CD4-positive, alpha-beta T cell treated with Interleukin-6 at 100 ng/mL for 8 hours (primary cell): ENCODE results near the gene PHACTR3.
"Not testable (repeated sequence)": the region's sequence is repeated elsewhere in the genome, so short reads cannot be mapped to it uniquely, and the experiment has no call there.

Experiments used
- DNase-seq: peaks from one replicate; pipeline ENCODE4 v3.0.0-alpha.2; 2020; ENCODE audit warnings: mixed read lengths, low spot score

The PHACTR3 gene

GRCh38 chr20:59589086-59589684 is 15.2 kb upstream of the PHACTR3 start:
- no peak for DNase-seq

DNA sequence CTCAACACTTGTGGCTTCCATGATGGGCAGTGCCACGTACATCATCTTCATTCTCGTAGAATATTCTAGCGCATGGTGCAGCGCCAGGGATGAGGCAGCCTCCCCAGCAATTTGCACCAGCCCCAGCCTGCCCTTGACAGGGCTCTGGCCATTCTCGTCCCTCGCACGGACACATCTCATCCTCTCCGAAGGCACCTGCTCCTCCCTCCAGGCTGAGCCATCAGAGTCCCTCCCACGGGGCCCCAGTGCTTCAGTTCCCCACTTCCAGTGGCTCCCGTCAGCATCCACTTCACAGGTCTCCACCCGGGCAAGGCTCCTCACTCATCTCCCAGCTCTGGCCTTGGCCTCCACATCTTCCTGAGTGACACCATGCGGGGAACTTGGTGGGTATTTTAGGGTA is 13.3 kb upstream of the PHACTR3 start:
- DNase-seq, result no peak

DNA sequence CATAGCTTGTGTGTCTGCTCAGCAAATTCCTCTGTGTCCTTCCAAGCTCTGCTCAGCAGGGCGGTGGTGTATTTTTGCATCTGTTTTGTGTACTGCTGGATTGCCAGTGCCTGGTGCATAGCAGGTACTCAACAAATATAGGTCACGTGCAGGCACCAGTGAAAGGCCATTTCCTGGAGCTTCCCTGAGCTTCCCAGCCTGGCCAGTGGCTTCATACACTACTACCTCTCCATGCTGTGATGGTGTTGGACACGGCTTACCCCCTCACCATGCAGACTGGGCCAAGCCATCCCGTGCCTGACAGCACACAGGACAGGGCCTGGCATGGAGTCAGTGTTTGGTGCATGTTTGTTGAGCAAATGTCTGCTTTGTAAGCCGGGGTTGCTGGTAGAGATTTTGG is 7.7 kb upstream of the PHACTR3 start:
- no peak for DNase-seq

- DNase-seq, result no peak
Observed at GRCh38 chr20:59597240-59597639, 7.1 kb upstream of the PHACTR3 start.

- DNase-seq, result no peak
Observed at GRCh38 chr20:59598625-59599310, 5.6 kb upstream of the PHACTR3 start.

DNA sequence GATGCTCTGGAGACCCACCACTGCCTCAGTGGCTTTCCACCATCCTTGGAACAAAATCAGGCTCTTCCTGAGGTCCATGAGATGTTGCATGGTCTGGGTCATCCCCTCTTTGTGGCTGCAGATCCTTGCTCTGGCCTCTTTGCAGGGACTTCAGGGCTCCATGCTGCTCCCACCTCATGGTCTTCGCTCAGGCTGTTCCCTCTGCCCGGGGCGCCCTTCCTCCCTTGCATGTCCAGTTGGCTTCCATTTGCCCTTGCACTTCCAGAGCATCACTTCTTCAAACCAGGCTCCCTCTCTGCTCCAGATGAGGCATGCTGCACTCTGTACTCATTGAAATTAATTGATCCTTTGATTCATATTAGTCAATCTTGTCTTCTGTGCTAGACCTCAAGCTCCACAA is 4.4 kb upstream of the PHACTR3 start:
- no peak for DNase-seq

DNA sequence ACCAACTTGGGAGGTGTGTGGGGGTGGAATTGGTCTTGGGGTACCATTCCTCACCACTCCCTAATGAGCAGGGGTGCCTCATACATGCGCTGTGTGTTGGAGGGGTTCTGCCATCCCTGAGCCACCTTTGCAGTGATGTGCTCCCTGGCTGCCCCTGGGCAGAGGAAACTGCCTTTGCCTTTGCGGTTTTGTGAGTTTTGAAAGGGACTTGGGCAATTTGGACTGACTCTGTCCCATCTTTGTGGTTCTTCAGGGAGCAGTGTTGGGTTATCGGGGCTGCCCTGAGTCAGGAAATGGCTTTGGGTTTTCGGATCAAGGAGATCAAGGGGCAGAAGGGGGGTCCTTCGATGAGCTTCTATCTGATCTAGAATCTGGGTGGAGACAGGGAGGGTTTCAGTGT is 3.9 kb upstream of the PHACTR3 start:
- no peak for DNase-seq

DNA sequence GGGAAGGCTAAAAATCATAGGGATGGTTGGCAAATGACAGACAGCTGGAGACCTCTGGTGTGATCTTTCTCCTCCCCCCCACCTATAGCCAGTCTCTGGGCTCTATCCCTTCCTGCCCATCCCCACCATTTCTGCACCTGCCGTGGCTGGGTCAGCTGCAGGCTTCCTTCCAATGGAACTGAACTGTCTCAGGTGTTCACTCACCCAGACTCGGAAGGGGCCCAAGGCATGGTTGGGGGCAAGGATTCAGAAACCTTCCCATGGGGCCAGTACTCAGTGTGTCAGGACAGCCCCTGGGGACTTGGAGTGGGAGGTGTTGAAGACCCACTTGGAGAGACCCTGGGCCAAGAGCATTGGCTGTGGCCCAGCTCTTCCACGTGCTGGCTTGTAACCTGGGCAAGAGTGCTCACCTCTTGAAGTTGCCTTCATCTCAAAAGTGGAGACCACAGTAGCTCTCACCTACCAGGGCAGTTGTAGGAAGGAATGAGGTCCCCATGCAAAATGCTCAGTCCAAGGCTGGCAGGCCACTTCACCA is 1.7 kb upstream of the PHACTR3 start:
- DNase-seq, result no peak

DNA sequence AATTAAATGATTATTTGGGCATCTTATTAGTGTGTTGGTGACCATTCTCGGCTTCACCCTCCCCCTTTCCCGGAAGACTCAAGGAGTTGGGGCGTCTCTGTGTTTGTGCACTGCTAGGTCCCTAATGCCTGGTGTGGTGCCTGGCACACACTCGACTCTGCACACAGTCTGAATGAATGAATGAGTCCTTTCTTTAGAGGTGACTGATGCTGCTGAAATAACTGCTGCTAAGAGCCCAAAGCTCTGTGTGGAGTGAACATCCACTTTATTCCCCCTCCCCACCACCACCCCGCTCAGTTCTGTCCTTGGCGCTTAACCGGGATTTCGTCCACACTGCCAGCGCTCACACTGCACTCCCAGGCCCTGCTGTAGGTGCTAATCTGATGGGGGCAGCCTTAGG is 1.2 kb upstream of the PHACTR3 start:
- DNase-seq, result no peak

GRCh38 chr20:59604741-59605600 is 631 bp downstream of the PHACTR3 start:
- DNase-seq, result no peak

DNA sequence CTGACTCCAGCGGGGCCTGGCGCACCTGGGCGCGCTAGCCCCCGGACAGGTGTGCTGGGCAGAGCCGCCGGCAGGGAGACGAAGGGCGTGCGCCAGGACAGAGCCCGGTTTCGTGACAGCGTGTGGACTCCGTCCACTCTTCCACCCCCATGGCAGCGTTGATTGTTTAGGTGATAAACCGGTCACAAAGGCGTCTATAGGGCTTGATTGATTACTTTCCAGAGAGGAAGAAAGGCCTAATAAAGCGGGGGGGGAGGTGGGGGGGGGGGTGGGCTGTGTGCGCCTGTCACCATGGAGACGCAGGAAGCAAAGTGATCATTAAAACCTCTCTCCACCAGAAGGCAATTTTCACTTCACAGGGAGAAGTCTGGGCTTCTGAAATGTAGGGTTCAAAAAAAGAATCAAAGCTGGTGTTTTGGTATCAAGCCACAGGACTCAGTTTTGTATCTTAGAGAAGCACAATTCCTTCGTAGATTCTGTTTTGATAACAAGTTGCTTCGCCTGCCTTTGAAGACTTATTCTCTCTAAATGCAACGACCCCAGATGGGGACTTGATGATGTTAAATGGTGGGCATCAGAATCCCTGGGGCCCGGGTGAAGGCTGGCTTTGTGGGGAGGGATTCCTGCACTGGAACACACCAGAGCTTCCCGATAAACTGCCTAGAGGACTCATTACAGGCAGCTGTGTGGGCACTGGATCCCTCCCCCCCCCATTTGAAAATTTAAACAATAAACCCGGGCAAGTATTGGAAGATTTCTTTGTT is 1.4 kb downstream of the PHACTR3 start:
- no peak for DNase-seq

GRCh38 chr20:59606566-59606965 is 2.2 kb downstream of the PHACTR3 start:
- no peak for DNase-seq

GRCh38 chr20:59608396-59608795 is 4.1 kb downstream of the PHACTR3 start:
- no peak for DNase-seq

DNA sequence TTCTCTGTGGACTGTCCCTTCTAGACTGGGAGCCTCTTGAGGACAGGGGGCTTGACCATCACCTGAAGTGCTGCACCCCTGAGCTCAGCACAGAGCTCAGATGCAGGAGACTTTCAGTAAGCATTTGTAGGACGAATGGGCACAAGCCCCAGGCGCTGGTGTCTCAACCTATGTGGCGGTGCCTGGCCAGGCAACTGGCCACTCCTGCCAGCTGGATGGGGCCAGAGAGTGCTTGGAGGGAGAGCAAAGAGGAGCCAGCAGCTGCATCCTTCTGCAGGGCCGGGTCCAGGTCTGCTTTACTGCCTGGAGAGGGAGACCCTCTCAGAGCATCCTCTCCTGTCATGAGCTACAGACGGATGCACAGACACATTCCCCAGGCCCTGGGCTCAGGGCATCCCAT is 4.5 kb downstream of the PHACTR3 start:
- DNase-seq, result no peak

DNA sequence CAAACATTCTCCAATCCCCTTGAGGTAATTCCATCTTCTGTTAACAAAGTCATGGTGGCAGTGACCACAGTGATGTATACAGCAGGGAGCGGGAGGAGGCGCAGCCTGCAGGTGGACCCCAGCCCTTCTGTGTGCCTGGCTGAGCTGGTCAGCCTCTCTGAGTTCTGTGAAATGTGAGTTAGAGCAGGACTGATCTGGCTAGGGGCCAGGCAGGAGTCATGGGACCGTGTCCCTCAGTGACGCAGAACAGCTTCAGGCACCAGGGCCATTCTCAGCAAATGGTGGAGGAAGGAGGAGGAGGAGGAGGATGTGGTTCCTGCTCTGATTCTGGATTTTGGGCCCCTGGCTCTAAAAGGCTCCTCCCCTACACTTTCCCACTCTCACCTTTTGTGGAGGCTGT is 6.9 kb downstream of the PHACTR3 start:
- DNase-seq, result no peak

DNA sequence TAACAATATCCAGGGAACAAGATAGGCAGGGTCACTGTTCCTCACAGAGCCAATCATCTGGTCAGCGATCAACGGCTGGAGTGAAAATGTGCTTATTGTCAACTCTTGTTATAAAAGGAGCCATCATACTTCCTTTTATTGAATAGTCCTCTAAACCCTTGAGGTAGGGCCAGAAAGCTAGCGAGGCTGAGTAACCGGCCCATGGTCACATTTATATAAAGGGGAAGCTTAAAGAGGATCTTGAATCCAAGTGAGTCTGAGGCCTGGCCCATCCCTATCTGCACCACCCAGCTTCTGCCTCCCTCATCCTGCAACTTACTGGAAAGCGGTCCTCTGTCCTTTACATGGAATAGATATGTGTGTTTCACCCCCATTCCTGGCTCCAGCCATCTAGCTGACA is 9.5 kb downstream of the PHACTR3 start:
- no peak for DNase-seq

- DNase-seq, result no peak
Observed at GRCh38 chr20:59614714-59615113, 10.4 kb downstream of the PHACTR3 start.

- no peak for DNase-seq
Observed at GRCh38 chr20:59616306-59616705, 12.0 kb downstream of the PHACTR3 start.

- DNase-seq, result no peak
Observed at GRCh38 chr20:59617221-59617620, 12.9 kb downstream of the PHACTR3 start.

- DNase-seq, result no peak
Observed at GRCh38 chr20:59618131-59618530, 13.8 kb downstream of the PHACTR3 start.

DNA sequence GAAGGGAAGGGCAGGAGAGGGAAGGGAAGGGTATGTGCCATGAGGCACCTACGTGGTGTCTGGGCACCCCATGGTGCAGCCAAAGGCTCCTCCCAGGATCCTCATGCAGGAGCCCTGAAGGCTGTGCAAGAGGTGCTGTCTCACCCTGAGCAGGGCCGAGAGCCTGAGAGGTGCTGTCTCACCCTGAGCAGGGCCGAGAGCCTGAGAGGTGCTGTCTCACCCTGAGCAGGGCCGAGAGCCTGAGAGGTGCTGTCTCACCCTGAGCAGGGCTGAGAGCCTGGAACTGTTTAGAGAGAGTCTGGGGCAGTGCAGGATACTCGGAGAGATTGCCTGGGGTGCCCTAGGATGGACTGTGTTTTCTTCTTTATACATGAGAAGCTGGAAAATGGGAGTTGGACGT is 14.2 kb downstream of the PHACTR3 start:
- DNase-seq, result not testable (repeated sequence)

DNA sequence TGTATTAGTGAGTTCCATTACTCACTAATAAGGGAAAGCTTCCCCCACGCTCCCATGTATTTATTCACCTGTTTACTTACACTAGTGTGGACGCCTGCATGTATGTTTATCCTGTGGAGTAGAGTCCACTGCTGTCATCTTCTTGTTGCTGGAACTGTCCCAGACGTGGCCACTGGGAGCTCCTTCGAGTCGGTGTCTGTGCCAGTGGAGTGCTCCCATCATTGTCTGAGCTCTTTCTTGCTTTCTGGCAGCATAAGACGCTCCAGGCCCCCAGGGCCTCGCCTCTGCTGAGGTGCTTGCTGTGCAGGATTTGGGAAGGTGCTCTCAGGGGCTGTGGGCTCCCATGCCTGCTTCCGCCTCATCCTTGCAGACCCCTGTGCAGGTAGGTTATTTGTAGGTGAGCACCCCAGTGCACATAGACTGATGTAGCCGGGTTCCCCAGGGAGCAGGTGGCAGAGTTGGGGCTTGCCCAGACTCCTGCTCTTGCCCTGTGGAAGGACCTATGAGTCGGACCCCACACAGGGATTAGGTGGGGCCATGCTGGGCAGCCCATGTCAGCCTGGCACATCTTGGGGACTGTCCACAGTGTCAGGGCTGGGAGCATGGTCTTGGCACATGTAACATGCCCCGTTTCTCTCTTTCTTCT is 16.6 kb downstream of the PHACTR3 start:
- no peak for DNase-seq
